AG09319 (cell line): ENCODE results near the gene PDAP1.

Experiments used
- DNase-seq: peaks from one replicate; pipeline ENCODE4 v3.0.0-alpha.2; 2010; ENCODE audit warnings: low read depth; ENCODE audit errors: extremely low read depth
- CTCF ChIP-seq: IDR thresholded peaks from 2 replicates; pipeline ENCODE4 v1.5.1; 2011; ENCODE audit warnings: low read depth, mild to moderate bottlenecking, inconsistent platforms, low read length, moderate library complexity

The PDAP1 gene

GRCh38 chr7:99369767-99370391 is 38.5 kb downstream of the PDAP1 start:
- TF ChIP-seq CTCF: no peak
- no peak for DNase-seq

- TF ChIP-seq CTCF: no peak
- no peak for DNase-seq
These were observed 39.5 kb downstream of the PDAP1 start for GRCh38 chr7:99368750-99369389.

- TF ChIP-seq CTCF: no peak
- DNase-seq: no peak
These were observed 41.8 kb downstream of the PDAP1 start for GRCh38 chr7:99366646-99367045.

GRCh38 chr7:99365318-99366141 is 42.9 kb downstream of the PDAP1 start:
- no peak for DNase-seq
- TF ChIP-seq CTCF: peak; percentile 43

- no peak for DNase-seq
- TF ChIP-seq CTCF: no peak
These were observed 45.1 kb downstream of the PDAP1 start for GRCh38 chr7:99363286-99363685.

GRCh38 chr7:99362801-99363200 is 45.6 kb downstream of the PDAP1 start:
- peak; percentile 96 for DNase-seq
- no peak for TF ChIP-seq CTCF
